ENCODE measurements around the gene YTHDC1. TPM values are rescaled to one million over a fixed set of nuclear protein-coding genes. Genes with fewer than 3 reads are reported as not detected.

YTHDC1 gene
- total and polyA plus RNA-seq, 2 of the 8 experiments (the other 6 are each of a cell fraction or from before 2014, with no cell fraction given): 25.7 to 89.5 TPM

- CTCF ChIA-PET (ENCODE audit: partially characterized antibody): no interaction called here
- Histone ChIP-seq H2BK5ac (ENCODE audit: low read depth, low read length) (no peak overlapping the region), H2BK20ac (ENCODE audit: low read length) (no peak overlapping the region), H3K9ac (replicated peaks in 1 of 4; ENCODE audit: extremely low read depth in 1 of 4, low read depth in 3 of 4, low read length in 3 of 4) (no peak overlapping the region), H4K8ac (ENCODE audit: extremely low read depth, insufficient read depth, low read length) (no peak overlapping the region), H3K9me3 (ENCODE audit: insufficient read depth in 2 of 2, low read depth in 1 of 2, low read length in 1 of 2) (no peaks in the 10 kb centered on the region), H3K27ac (ENCODE audit: low read depth, low read length) (no peak overlapping the region), H3K18ac (ENCODE audit: extremely low read depth, low read length) (no peak overlapping the region), H3K4ac (replicated peaks; ENCODE audit: insufficient read length, low read depth, low read length) (no peak overlapping the region), H3K79me1 (ENCODE audit: low read depth, low read length) (no peaks in the 10 kb centered on the region), H2BK120ac (replicated peaks; ENCODE audit: low read depth, low read length) (no peak overlapping the region), H3K36me3 (ENCODE audit: control insufficient read depth in 2 of 4, insufficient read depth in 4 of 4, low read length in 3 of 4) (no peaks in the 10 kb centered on the region), H3K4me3 (ENCODE audit: extremely low read depth in 1 of 4, insufficient read depth in 2 of 4, low read depth in 3 of 4, low read length in 4 of 4) (no peak overlapping the region), H3K23me2 (ENCODE audit: low read depth, low read length) (no peaks in the 10 kb centered on the region), H2BK15ac (ENCODE audit: low read length) (no peak overlapping the region), H3K4me1 (replicated peaks in 1 of 4; ENCODE audit: control insufficient read depth in 3 of 4, insufficient read depth in 4 of 4, low read length in 3 of 4) (no peaks in the 10 kb centered on the region), H3K56ac (replicated peaks; ENCODE audit: insufficient read length, low read depth, low read length) (no peak overlapping the region), H3K79me2 (ENCODE audit: control insufficient read depth in 1 of 2, insufficient read depth in 2 of 2, low read length in 2 of 2) (no peaks in the 10 kb centered on the region), H3K23ac (ENCODE audit: insufficient read length) (no peak overlapping the region), H4K91ac (replicated peaks; ENCODE audit: insufficient read length, low read length) (no peak overlapping the region), H2AK5ac (ENCODE audit: low read depth, low read length) (no peak overlapping the region), H3K27me3 (replicated peaks in 1 of 4; ENCODE audit: control insufficient read depth in 3 of 4, extremely low read depth in 1 of 4, insufficient read depth in 3 of 4, low read length in 3 of 4) (no peaks in the 10 kb centered on the region), H3K14ac (ENCODE audit: insufficient read length) (no peak overlapping the region), H4K20me1 (replicated peaks in 1 of 2; ENCODE audit: control insufficient read depth in 1 of 2, insufficient read depth in 2 of 2, low read length in 2 of 2) (no peaks in the 10 kb centered on the region), H4K5ac (ENCODE audit: insufficient read length, low read depth, low read length) (no peak overlapping the region), H3K4me2 (ENCODE audit: insufficient read depth in 1 of 2, low read depth in 2 of 2, low read length in 2 of 2) (no peak overlapping the region), H2BK12ac (ENCODE audit: low read depth, low read length) (no peak overlapping the region), H2AFZ (ENCODE audit: low read length) (no peak overlapping the region)
- POLR2A ChIA-PET (ENCODE audit: partially characterized antibody): no interaction called here
- DNase-seq (ENCODE audit: low read depth in 1 of 2, low spot score in 2 of 2) (no peak), FAIRE-seq (no peak)
- WGBS, 2 experiments (ENCODE audit: extremely low coverage in 1 of 2, insufficient coverage in 1 of 2, insufficient read length in 1 of 2, insufficient replicate concordance in 2 of 2, low coverage in 1 of 2, low lambda C conversion rate in 2 of 2, missing lambda C conversion rate in 1 of 2): 88% methylated on average over 4 of the region's 4 CpGs; no CpG with 5 or more reads in 1 of the 2 experiments
- no peak for TF ChIP-seq PHF8 (conservative IDR thresholded peaks at IDR 0.05; ENCODE audit: low read depth, low read length)
- TF ChIP-seq ZNF274 (IDR thresholded peaks at IDR 0.05; ENCODE audit: borderline replicate concordance, extremely low read depth, low read length): no peak
- no peak for TF ChIP-seq MAFK (IDR thresholded peaks at IDR 0.05; ENCODE audit: low read depth, low read length)
- no peak for TF ChIP-seq EP300 (IDR thresholded peaks at IDR 0.05; ENCODE audit: borderline replicate concordance in 1 of 2, low read depth in 2 of 2, low read length in 2 of 2)
- TF ChIP-seq EZH2 (IDR thresholded peaks at IDR 0.05; ENCODE audit: low read depth, low read length, severe bottlenecking): no peak
- TF ChIP-seq CHD2 (IDR thresholded peaks at IDR 0.05; ENCODE audit: low read length): no peak
- TF ChIP-seq GABPA (IDR thresholded peaks at IDR 0.05; ENCODE audit: borderline replicate concordance, insufficient read depth, low read length): no peak
- no peak for TF ChIP-seq SIX5 (IDR thresholded peaks at IDR 0.05; ENCODE audit: low read depth, low read length)
- TF ChIP-seq POLR2A (IDR thresholded peaks at IDR 0.05; ENCODE audit: control extremely low read depth in 1 of 2, low read depth in 2 of 2, low read length in 2 of 2): no peak
- no peak for TF ChIP-seq SRF (IDR thresholded peaks at IDR 0.05; ENCODE audit: low read depth, low read length)
- no peak for TF ChIP-seq POLR2AphosphoS5 (IDR thresholded peaks at IDR 0.05; ENCODE audit: low read depth, low read length)
- TF ChIP-seq JUN (IDR thresholded peaks at IDR 0.05; ENCODE audit: low read depth, low read length): no peak
- no peak for TF ChIP-seq CBX8 (IDR thresholded peaks at IDR 0.05; ENCODE audit: borderline replicate concordance, low read depth, low read length)
Observed at GRCh38 chr4:68297137-68297536, 52.8 kb downstream of the YTHDC1 start.

Data from H1 (cell line).